IMR-90 (cell line): ENCODE results near the gene HOXA3. TPM values are rescaled to one million over a fixed set of nuclear protein-coding genes. Genes with fewer than 3 reads are reported as not detected.
A peak's percentile ranks its signal among the peaks of the same experiment; 100 is the strongest.

Experiments used
- ATAC-seq: fragments of 200-7000 bp; cut with Tn5 transposase; 2 replicates; pipeline ENCODE4 v1.9.1; 2020; ENCODE audit warnings: low read depth, mild to moderate bottlenecking, moderate library complexity
- BruUV-seq: library from RNA; stranded (reverse); fragments of 400-500 nt; replicated peaks from 2 replicates; lab custom pipeline; 2021; lab: Mats Ljungman, UMichigan
- CTCF ChIA-PET: fragments of 300-600 bp; formaldehyde crosslinking; extraction: SDS; loops from one replicate; lab custom pipeline; 2021; ENCODE audit warnings: antibody characterized with exemption; lab: Yijun Ruan, JAX
- POLR2A ChIA-PET: fragments of 300-600 bp; sonication (Branson Sonifier 250); formaldehyde crosslinking; loops from one replicate; lab custom pipeline; 2022; ENCODE audit warnings: antibody characterized with exemption; ENCODE audit not compliant: unreplicated experiment; lab: Charles Lee
- DNase-seq: peaks from one replicate; pipeline ENCODE4 v3.0.0; 2013
- H2AFZ ChIP-seq: replicated peaks from 2 replicates; pipeline ENCODE3; 2013; ENCODE audit warnings: low read length, mild to moderate bottlenecking; ENCODE audit not compliant: poor library complexity
- H2AK5ac ChIP-seq: 2 replicates; pipeline ENCODE4 v1.6.1; 2013; ENCODE audit warnings: low read depth, low read length, inconsistent platforms
- H2AK9ac ChIP-seq: replicated peaks from 2 replicates; pipeline ENCODE3; 2013; ENCODE audit warnings: mild to moderate bottlenecking, low read depth, low read length, moderate library complexity; ENCODE audit not compliant: poor library complexity
- H2BK120ac ChIP-seq: 2 replicates; pipeline ENCODE4 v1.6.1; 2013; ENCODE audit warnings: low read depth, low read length, inconsistent platforms
- H2BK15ac ChIP-seq: 3 replicates; pipeline ENCODE4 v1.6.1; 2013; ENCODE audit warnings: low read depth, low read length, inconsistent platforms
- H2BK20ac ChIP-seq: 2 replicates; pipeline ENCODE4 v1.6.1; 2013; ENCODE audit warnings: low read depth, mild to moderate bottlenecking, inconsistent platforms, low read length, moderate library complexity
- H2BK5ac ChIP-seq: 2 replicates; pipeline ENCODE4 v1.6.1; 2013; ENCODE audit warnings: mild to moderate bottlenecking, low read depth, low read length, inconsistent platforms; ENCODE audit not compliant: poor library complexity, severe bottlenecking
- H3K14ac ChIP-seq: replicated peaks from 2 replicates; pipeline ENCODE4 v1.6.1; 2013; ENCODE audit warnings: low read depth, low read length, inconsistent platforms
- H3K18ac ChIP-seq: 2 replicates; pipeline ENCODE4 v1.6.1; 2013; ENCODE audit warnings: low read depth, low read length, control low read depth
- H3K23ac ChIP-seq: 2 replicates; pipeline ENCODE4 v1.6.1; 2013; ENCODE audit warnings: low read depth, low read length, inconsistent platforms
- H3K27ac ChIP-seq: 2 replicates; pipeline ENCODE4 v1.5.1; 2013; ENCODE audit warnings: mild to moderate bottlenecking, control low read depth, low read length; ENCODE audit not compliant: insufficient read depth
- H3K27me3 ChIP-seq: 2 replicates; pipeline ENCODE4 v1.6.1; 2013; ENCODE audit warnings: low read length; ENCODE audit not compliant: control insufficient read depth, insufficient read depth
- H3K36me3 ChIP-seq: 2 replicates; pipeline ENCODE4 v1.6.1; 2013; ENCODE audit warnings: low read length, mixed read lengths; ENCODE audit not compliant: control insufficient read depth, insufficient read depth
- H3K4ac ChIP-seq: 2 replicates; pipeline ENCODE4 v1.6.1; 2013; ENCODE audit warnings: low read depth, low read length, inconsistent platforms
- H3K4me1 ChIP-seq: 2 replicates; pipeline ENCODE4 v1.6.1; 2013; ENCODE audit warnings: low read length, mixed read lengths; ENCODE audit not compliant: control insufficient read depth, insufficient read depth
- H3K4me2 ChIP-seq: 2 replicates; pipeline ENCODE4 v1.6.1; 2013; ENCODE audit warnings: low read depth, mild to moderate bottlenecking, control low read depth, low read length, moderate library complexity
- H3K4me3 ChIP-seq: 2 replicates; pipeline ENCODE4 v1.5.1; 2013; ENCODE audit warnings: low read depth, mild to moderate bottlenecking, control low read depth, low read length, moderate library complexity; ENCODE audit not compliant: insufficient read depth
- H3K56ac ChIP-seq: 2 replicates; pipeline ENCODE4 v1.6.1; 2013; ENCODE audit warnings: low read length, inconsistent platforms; ENCODE audit not compliant: insufficient read depth; ENCODE audit errors: extremely low read depth
- H3K79me1 ChIP-seq, 2 experiments: 2 replicates each; pipeline ENCODE4 v1.6.1; 2013; ENCODE audit warnings: low read length in 2 of 2, inconsistent platforms in 1 of 2, low read depth in 1 of 2
- H3K9ac ChIP-seq: 2 replicates; pipeline ENCODE4 v1.6.1; 2013; ENCODE audit warnings: low read depth, low read length, control low read depth
- H3K9me1 ChIP-seq: 2 replicates; pipeline ENCODE4 v1.6.1; 2013; ENCODE audit warnings: low read length, inconsistent platforms; ENCODE audit not compliant: insufficient read depth
- H3K9me3 ChIP-seq: 2 replicates; pipeline ENCODE4 v1.6.1; 2013; ENCODE audit warnings: low read length; ENCODE audit not compliant: control insufficient read depth, insufficient read depth
- H4K20me1 ChIP-seq: 2 replicates; pipeline ENCODE4 v1.6.1; 2013; ENCODE audit warnings: low read length, inconsistent platforms; ENCODE audit not compliant: insufficient read depth
- H4K5ac ChIP-seq: 2 replicates; pipeline ENCODE4 v1.6.1; 2013; ENCODE audit warnings: mild to moderate bottlenecking, low read depth, low read length, control low read depth
- H4K8ac ChIP-seq, 2 experiments: 2 replicates each; pipeline ENCODE4 v1.6.1; 2013; ENCODE audit warnings: low read depth in 2 of 2, low read length in 2 of 2, control low read depth in 1 of 2, inconsistent platforms in 1 of 2
- H4K91ac ChIP-seq: 2 replicates; pipeline ENCODE4 v1.6.1; 2013; ENCODE audit warnings: low read depth, low read length, inconsistent platforms; ENCODE audit not compliant: insufficient read depth
- BHLHE40 ChIP-seq: fragments of 150-350 bp; IDR thresholded peaks from 2 replicates; pipeline ENCODE4 v1.6.1; 2016; ENCODE audit warnings: mild to moderate bottlenecking, low read depth, low read length
- CEBPB ChIP-seq: IDR thresholded peaks from 2 replicates; pipeline ENCODE4 v1.6.1; 2012; ENCODE audit warnings: low read depth, low read length, improper control_type of control experiment
- CHD1 ChIP-seq: IDR thresholded peaks from 2 replicates; pipeline ENCODE4 v1.6.1; 2012; ENCODE audit warnings: low read depth, low read length, improper control_type of control experiment
- MAFK ChIP-seq: IDR thresholded peaks from 2 replicates; pipeline ENCODE4 v1.6.1; 2012; ENCODE audit warnings: low read depth, low read length, improper control_type of control experiment
- MXI1 ChIP-seq: IDR thresholded peaks from 2 replicates; pipeline ENCODE4 v1.6.1; 2012; ENCODE audit warnings: low read depth, mild to moderate bottlenecking, low read length, moderate library complexity, borderline replicate concordance
- NFE2L2 ChIP-seq: fragments of 150-350 bp; IDR thresholded peaks from 2 replicates; pipeline ENCODE4 v1.6.1; 2016; ENCODE audit warnings: low read depth, mild to moderate bottlenecking, low read length
- POLR2A ChIP-seq: IDR thresholded peaks from 2 replicates; pipeline ENCODE4 v1.6.1; 2012; ENCODE audit warnings: mild to moderate bottlenecking, low read depth, low read length
- RAD21 ChIP-seq: IDR thresholded peaks from 2 replicates; pipeline ENCODE4 v1.6.1; 2012; ENCODE audit warnings: low read length, improper control_type of control experiment
- RCOR1 ChIP-seq: IDR thresholded peaks from 2 replicates; pipeline ENCODE4 v1.6.1; 2012; ENCODE audit warnings: mild to moderate bottlenecking, low read length, improper control_type of control experiment; ENCODE audit not compliant: insufficient replicate concordance
- WGBS, 2 experiments: methylation state at CpG; one replicate each; pipeline versions ENCODE4 v1.1.5 to v1.1.7; 2013; ENCODE audit warnings: missing lambda C conversion rate in 2 of 2; ENCODE audit not compliant: insufficient read length in 1 of 2; ENCODE audit errors: extremely low coverage in 2 of 2; 5-methylcytosine and 5-hydroxymethylcytosine counted together
- dilution Hi-C: fragments of 300-500 bp; cut with HindIII; formaldehyde crosslinking; loops from one replicate; pipeline ENCODE4 v1.14.3; 2018; ENCODE audit warnings: low sequenced_read_pairs; ENCODE audit not compliant: unreplicated experiment
- in situ Hi-C: fragments of 300-500 bp; cut with MboI; formaldehyde crosslinking; loops from 3 replicates; pipeline ENCODE4 v1.14.3; 2019; ENCODE audit warnings: low sequenced_read_pairs, inconsistent platforms, mixed read lengths
- intact Hi-C: fragments of 100-400 bp; cut with micrococcal nuclease; formaldehyde crosslinking; loops from 2 replicates; pipeline ENCODE4 v1.10.0; 2022
- polyA plus RNA-seq, 3 experiments: library from polyadenylated mRNA; depleted of rRNA; stranded (reverse); fragments of >200 nt; gene quantifications; 2 replicates each; pipeline ENCODE4 v1.2.3, GENCODE V29; 2012; ENCODE audit warnings: low replicate concordance in 1 of 3
- total RNA-seq: library from RNA; depleted of rRNA; stranded (reverse); fragments of >200 nt; gene quantifications from 2 replicates; pipeline ENCODE4 v1.2.3, GENCODE V29; 2012
- TF ChIP-seq, protein P1 (sequence below): fragments of 150-350 bp; IDR thresholded peaks from 2 replicates; pipeline ENCODE4 v1.6.1; 2016; ENCODE audit warnings: low read depth, mild to moderate bottlenecking, low read length, moderate library complexity, borderline replicate concordance
- TF ChIP-seq, protein P2 (sequence below): fragments of 150-350 bp; IDR thresholded peaks from 2 replicates; pipeline ENCODE4 v1.6.1; 2017; ENCODE audit warnings: mild to moderate bottlenecking, antibody characterized with exemption, low read length, low read depth

The HOXA3 gene
- total and polyA plus RNA-seq, 2 of the 4 experiments (the other 2 are of a cell fraction): 0.90 to 5.4 TPM

DNA sequence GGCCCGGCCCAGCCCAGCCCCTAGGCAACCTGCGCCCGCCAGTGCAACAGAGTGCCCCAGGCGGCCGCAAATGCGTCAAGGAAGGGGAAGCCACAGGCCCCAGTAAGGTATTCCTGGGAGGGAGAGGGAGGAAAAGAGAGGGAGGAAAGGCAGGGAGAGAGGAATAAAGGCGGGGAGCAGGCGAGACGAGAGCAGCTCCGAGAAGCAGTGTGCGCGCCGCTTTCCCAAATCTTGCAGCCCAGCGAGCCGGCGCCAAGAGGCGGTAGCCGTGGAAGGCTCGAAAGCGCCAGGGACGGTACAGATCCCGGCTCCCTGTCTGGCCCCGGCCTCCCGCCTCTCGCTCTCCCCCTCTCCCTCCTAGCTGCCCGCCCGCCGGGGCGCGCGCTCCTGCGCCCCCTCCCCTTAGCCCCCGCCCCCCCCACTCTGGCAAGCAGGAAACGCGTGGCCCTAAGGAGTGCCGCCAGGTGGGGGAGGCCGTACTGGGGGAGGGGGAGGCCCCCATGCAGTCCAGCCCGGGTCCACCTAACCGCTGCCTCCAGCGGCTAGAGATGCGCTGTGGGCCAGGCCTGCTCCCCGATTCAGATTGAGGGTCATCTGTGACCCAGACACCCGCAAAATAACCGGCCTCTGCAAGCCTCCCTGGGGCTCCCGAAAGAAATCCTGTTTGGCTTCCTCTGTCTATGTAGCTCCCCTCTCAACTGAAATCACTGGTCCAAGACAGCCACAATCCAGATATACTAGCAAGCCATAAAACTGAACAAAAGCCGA, 17.5 kb upstream of the HOXA3 start:
- H4K20me1 ChIP-seq: peaks cover 16% of the 10 kb centered on the region; the same call in 1 of the 2 replicates
- H3K23ac ChIP-seq: no peak overlapping the region
- H3K9me3 ChIP-seq: peaks cover 28% of the 10 kb centered on the region
- BruUV-seq: no TSS peak
- TF ChIP-seq MAFK (no peak), POLR2A (no peak), RCOR1 (no peak), NFE2L2 (no peak), RAD21 (no peak), MXI1 (no peak), CEBPB (no peak), BHLHE40 (no peak), CHD1 (no peak)
- TF ChIP-seq, protein P1, sequence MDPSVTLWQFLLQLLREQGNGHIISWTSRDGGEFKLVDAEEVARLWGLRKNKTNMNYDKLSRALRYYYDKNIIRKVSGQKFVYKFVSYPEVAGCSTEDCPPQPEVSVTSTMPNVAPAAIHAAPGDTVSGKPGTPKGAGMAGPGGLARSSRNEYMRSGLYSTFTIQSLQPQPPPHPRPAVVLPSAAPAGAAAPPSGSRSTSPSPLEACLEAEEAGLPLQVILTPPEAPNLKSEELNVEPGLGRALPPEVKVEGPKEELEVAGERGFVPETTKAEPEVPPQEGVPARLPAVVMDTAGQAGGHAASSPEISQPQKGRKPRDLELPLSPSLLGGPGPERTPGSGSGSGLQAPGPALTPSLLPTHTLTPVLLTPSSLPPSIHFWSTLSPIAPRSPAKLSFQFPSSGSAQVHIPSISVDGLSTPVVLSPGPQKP: no peak
- TF ChIP-seq, protein P2, sequence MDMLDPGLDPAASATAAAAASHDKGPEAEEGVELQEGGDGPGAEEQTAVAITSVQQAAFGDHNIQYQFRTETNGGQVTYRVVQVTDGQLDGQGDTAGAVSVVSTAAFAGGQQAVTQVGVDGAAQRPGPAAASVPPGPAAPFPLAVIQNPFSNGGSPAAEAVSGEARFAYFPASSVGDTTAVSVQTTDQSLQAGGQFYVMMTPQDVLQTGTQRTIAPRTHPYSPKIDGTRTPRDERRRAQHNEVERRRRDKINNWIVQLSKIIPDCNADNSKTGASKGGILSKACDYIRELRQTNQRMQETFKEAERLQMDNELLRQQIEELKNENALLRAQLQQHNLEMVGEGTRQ: no peak
- DNase-seq (no peak), ATAC-seq (no peak)
- in situ Hi-C loops (no loop called here), intact Hi-C loops (loop anchor here (10.0 kb wide), 1 partner anchor 1915 kb away; no protein-coding TSS in a partner anchor), dilution Hi-C loops (no loop called here)
- CTCF ChIA-PET: interaction anchor here (0.6 to 1.1 kb wide), 2 partner anchors 9 to 80 kb away, joined by 3 read pairs; no protein-coding TSS in a partner anchor
- H3K9ac ChIP-seq: no peak overlapping the region
- no peak overlapping the region for H3K4me3 ChIP-seq
- H2AFZ ChIP-seq: peak overlapping the region; percentile 28
- H2BK120ac ChIP-seq: no peak overlapping the region
- H2AK9ac ChIP-seq: no peak overlapping the region
- H3K14ac ChIP-seq: no peak overlapping the region
- no peak overlapping the region for H2AK5ac ChIP-seq
- POLR2A ChIA-PET: no interaction called here
- H3K36me3 ChIP-seq: no peaks in the 10 kb centered on the region
- no peaks in the 10 kb centered on the region for H3K79me1 ChIP-seq
- no peak overlapping the region for H3K27ac ChIP-seq
- 10% methylated on average over 14 of the region's 46 CpGs; no CpG with 5 or more reads in 1 of the 2 experiments for WGBS, 2 experiments
- no peak overlapping the region for H3K4ac ChIP-seq
- no peak overlapping the region for H4K5ac ChIP-seq
- no peaks in the 10 kb centered on the region for H3K4me1 ChIP-seq
- peaks cover 95% of the 10 kb centered on the region for H3K27me3 ChIP-seq
- no peak overlapping the region for H3K56ac ChIP-seq
- H2BK20ac ChIP-seq: no peak overlapping the region
- no peak overlapping the region for H2BK5ac ChIP-seq
- no peak overlapping the region for H3K4me2 ChIP-seq
- no peak overlapping the region for H4K91ac ChIP-seq
- H4K8ac ChIP-seq: no peak overlapping the region
- H2BK15ac ChIP-seq: no peak overlapping the region
- no peaks in the 10 kb centered on the region for H3K9me1 ChIP-seq
- no peak overlapping the region for H3K18ac ChIP-seq
